Epithelial cell of proximal tubule (primary cell): ENCODE results near the gene AGAP3. TPM values are rescaled to one million over a fixed set of nuclear protein-coding genes. Genes with fewer than 3 reads are reported as not detected.

Experiments
- DNase-seq: peaks from one replicate; pipeline ENCODE4 v3.0.0-alpha.2; 2011; ENCODE audit warnings: low read depth
- H3K4me3 ChIP-seq: 2 replicates; pipeline ENCODE4 v1.5.1; 2011; ENCODE audit warnings: low read depth, mild to moderate bottlenecking, low read length
- total RNA-seq: library from RNA; depleted of rRNA; stranded (reverse); fragments of >200 nt; gene quantifications from 2 replicates; pipeline ENCODE4 v1.2.3, GENCODE V29; 2015
- TF ChIP-seq, protein P1 (sequence below): conservative IDR thresholded peaks from 2 replicates; pipeline ENCODE4 v1.5.1; 2012; ENCODE audit warnings: low read depth, mild to moderate bottlenecking, low read length

AGAP3 gene
- total RNA-seq, 1 donor from 2014 or later = 60.1 TPM

DNA sequence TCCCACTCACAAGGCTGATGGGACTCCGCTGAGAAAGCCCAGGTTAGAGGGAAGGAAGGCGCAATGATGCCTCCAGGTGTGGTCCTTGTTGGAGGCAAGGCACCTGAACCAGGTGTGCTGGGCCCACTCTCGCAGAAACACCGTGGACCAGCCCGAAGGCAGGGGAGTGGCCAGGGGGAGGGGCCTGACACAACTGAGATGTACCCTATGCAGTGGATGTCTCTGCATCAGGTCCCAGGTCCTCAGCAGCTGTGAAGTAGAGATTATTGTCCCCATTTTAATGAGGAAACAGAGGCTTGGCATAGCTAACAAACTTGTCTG is 49.2 kb downstream of the AGAP3 start:
- no peak overlapping the region for H3K4me3 ChIP-seq
- TF ChIP-seq, protein P1, sequence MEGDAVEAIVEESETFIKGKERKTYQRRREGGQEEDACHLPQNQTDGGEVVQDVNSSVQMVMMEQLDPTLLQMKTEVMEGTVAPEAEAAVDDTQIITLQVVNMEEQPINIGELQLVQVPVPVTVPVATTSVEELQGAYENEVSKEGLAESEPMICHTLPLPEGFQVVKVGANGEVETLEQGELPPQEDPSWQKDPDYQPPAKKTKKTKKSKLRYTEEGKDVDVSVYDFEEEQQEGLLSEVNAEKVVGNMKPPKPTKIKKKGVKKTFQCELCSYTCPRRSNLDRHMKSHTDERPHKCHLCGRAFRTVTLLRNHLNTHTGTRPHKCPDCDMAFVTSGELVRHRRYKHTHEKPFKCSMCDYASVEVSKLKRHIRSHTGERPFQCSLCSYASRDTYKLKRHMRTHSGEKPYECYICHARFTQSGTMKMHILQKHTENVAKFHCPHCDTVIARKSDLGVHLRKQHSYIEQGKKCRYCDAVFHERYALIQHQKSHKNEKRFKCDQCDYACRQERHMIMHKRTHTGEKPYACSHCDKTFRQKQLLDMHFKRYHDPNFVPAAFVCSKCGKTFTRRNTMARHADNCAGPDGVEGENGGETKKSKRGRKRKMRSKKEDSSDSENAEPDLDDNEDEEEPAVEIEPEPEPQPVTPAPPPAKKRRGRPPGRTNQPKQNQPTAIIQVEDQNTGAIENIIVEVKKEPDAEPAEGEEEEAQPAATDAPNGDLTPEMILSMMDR = no peak
- DNase-seq = no peak

DNA sequence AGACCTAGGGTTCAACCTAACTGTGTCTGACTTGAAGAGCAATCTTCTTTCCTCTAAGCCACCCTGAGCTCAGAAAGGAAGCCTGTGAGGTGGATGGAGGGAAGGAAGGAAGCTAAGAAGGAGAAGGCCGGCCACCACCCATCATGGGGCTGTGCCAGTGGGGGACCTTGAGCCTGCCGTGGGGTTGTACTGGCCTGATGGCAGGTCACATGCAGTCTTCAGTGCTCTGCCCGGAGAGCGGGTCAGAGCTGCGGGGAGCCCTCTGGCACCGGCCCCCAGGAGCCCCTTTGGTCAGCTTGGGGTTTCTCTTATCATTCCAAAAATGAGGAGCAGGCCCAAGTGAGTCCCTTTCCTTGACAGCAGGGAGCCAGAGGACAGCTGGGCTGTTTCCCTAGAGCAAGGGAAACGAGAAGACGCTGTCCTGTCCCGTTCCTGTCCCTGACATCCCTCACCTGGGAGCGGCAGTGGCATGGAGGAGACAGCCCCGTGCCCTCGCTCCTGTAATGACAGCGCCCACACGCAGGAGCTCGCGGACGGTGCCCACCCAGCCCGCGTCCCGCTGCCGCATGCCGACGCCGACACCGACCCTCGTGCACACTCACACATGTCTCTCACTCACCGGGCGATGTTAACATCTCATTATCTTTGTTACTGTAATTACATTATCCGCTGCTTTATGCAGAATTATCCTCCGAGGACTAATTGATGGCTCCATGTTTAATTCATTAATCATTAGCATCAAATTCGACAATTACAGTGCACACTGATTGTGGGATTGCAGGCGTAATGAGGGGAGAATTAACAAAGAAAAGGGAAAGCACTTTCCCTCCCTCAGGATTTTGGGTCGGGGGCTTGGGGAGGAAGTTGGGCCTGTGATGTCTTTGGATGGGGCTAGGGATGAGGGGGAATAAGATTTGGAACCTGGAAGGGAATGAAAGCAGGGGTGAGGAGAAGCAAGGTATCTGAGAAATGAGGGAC is 49.9 kb downstream of the AGAP3 start:
- no peak for DNase-seq
- TF ChIP-seq, protein P1 = no peak
- no peak overlapping the region for H3K4me3 ChIP-seq

DNA sequence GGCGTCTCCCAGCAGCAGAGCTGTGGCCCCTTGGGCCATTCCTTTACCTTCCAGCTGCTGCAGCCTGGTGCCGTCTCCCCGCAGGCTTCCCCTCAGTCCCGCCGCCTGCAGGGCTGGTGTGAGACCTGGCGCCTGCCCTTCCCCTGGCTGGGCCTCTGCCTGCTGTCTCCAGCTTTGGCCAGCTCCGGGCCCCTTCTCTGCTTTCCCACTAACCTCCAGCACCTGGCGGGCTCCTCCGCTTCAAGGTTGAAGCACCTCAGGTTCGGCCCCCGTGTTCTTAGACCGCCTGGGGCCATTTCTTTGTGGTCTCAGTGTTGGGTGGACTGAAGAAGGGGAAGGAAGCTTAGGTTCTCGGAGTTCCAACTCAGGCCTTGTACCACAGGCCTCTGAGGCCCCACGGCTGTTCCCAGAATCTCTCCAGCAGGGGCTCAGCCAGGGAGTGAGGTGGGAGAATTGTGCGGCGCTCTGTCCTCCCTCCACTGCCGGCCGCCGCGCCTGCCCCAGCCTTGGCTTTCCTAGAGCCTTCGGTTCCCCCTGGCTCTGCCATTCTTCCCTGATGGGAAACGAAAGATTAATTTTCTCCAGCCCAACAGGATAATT is 50.9 kb downstream of the AGAP3 start:
- TF ChIP-seq, protein P1 = no peak
- no peak for DNase-seq
- no peak overlapping the region for H3K4me3 ChIP-seq

DNA sequence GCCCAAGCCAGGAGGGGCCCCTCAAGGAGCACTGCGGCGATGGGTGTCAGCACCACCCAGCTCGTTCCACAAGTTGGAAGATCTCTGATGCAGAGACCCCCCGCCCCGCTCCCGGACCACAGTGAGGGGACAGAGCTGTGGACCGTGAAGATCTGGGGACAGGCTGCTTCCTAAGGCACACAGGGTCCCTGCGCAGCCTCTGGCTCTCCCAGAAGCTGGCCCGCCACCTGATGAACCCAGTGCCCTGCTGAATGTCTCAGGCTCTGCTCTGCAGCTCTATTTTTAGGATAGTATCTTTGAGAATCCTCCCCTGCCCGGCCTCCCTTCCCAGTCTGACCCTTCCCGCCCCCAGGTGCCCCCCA is 51.5 kb downstream of the AGAP3 start:
- no peak for DNase-seq
- H3K4me3 ChIP-seq = no peak overlapping the region
- TF ChIP-seq, protein P1 = no peak

DNA sequence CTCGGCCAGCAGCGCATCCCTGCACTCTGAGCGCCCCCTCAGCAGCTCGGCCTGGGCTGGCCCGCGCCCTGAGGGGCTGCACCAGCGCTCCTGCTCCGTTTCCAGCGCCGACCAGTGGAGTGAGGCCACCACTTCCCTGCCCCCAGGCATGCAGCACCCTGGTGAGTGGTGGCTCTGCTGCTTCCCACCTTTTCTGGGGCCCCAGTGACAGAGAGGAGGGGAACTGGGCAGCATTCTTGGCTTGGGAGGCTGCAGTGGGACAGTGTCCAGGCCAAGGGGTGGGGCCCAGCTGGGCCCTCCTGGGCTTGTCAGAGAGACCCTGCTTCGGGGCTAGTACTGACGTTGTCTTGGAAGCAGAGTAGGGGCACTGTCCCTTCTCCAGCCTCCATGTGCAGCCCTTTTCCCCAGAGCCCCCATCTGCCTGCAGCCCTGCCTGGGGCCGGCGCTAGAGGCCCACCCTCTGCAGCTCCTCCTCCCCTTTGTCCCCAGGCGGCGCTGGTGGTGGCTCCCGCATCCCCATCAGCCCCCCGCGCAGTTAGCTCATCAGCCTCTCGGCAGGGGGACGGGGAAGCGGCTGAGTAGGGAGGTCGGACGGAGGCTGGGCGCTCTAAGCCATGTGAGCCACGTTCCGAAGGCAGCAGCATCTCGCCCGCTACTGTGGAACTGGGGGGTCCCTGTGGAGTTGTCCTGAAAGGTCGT is 52.0 kb downstream of the AGAP3 start:
- DNase-seq = no peak
- TF ChIP-seq, protein P1 = no peak
- H3K4me3 ChIP-seq = no peak overlapping the region

DNA sequence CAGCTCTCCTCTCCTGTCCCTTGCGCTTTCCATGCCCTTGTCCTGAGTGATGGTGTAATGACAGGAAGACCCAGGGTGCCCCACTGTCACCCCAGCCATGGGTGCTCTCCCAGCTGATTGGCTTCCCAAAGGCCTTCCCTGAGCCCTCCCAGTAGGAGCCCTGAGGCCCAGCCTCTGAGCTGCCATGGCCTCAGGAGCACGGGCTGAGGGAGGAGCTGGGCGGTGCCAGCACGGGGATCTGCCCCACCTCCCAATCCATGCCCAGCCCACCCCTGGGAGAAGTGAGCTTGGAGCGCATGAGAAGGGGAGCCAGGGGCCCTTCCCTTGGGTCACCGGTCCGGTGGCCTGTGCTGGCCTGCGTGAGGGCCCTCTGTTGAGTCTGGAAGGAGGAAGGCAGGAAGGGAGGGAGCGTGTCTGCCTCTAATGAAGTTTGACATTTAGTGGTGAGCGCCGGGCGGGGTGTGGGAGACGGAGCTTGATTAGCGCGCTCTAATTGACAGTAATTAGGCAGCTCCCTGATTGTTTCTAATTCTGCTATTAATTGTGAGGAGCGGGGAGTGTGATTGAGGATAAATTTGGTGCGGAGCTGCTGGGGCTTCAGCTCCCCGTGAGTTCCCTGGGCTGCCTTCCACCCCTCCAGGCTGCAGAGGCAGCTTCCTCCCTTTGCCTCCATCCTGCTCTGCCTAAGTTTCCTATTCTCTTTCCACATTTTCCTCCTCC is 53.0 kb downstream of the AGAP3 start:
- DNase-seq = no peak
- TF ChIP-seq, protein P1 = no peak
- H3K4me3 ChIP-seq = no peak overlapping the region
